Measurements from ENCODE around the gene MYO1D. TPM values are rescaled to one million over a fixed set of nuclear protein-coding genes. Genes with fewer than 3 reads are reported as not detected.

MYO1D gene
- total RNA-seq, 3 donors from 2014 or later, result 166 to 495 (median 256) TPM

DNA sequence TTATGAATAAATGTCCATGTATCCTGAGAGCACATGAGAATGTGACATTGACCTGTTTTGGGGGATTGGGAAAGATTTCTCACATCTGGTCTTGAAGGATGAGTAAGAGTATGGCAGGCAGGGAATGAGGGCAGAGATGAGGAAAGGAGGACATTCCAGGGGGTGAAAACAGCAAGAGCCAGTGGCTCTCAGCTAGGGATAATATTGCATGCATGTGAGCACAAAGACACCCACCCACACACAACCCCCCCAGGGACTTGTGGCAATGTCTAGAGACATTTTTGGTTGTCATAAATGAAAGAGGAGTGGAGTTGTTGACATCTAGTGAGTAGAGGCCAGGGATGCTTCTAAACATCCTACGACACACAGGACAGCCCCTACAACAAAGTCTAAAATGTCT is 6.0 kb downstream of the MYO1D start:
- no peaks in the 10 kb centered on the region for H3K9me3 ChIP-seq
- intact Hi-C loops (cut with DNase I, micrococcal nuclease), result no loop called here
- DNase-seq (no peak), ATAC-seq (no peak)
- no peaks in the 10 kb centered on the region for H3K36me3 ChIP-seq (ENCODE audit: low read depth)
- TF ChIP-seq, protein P1, sequence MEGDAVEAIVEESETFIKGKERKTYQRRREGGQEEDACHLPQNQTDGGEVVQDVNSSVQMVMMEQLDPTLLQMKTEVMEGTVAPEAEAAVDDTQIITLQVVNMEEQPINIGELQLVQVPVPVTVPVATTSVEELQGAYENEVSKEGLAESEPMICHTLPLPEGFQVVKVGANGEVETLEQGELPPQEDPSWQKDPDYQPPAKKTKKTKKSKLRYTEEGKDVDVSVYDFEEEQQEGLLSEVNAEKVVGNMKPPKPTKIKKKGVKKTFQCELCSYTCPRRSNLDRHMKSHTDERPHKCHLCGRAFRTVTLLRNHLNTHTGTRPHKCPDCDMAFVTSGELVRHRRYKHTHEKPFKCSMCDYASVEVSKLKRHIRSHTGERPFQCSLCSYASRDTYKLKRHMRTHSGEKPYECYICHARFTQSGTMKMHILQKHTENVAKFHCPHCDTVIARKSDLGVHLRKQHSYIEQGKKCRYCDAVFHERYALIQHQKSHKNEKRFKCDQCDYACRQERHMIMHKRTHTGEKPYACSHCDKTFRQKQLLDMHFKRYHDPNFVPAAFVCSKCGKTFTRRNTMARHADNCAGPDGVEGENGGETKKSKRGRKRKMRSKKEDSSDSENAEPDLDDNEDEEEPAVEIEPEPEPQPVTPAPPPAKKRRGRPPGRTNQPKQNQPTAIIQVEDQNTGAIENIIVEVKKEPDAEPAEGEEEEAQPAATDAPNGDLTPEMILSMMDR (IDR thresholded peaks at IDR 0.05), result no peak
- H3K4me1 ChIP-seq (ENCODE audit: low read depth), result peaks cover 47% of the 10 kb centered on the region
- no peak overlapping the region for H3K4me3 ChIP-seq

DNA sequence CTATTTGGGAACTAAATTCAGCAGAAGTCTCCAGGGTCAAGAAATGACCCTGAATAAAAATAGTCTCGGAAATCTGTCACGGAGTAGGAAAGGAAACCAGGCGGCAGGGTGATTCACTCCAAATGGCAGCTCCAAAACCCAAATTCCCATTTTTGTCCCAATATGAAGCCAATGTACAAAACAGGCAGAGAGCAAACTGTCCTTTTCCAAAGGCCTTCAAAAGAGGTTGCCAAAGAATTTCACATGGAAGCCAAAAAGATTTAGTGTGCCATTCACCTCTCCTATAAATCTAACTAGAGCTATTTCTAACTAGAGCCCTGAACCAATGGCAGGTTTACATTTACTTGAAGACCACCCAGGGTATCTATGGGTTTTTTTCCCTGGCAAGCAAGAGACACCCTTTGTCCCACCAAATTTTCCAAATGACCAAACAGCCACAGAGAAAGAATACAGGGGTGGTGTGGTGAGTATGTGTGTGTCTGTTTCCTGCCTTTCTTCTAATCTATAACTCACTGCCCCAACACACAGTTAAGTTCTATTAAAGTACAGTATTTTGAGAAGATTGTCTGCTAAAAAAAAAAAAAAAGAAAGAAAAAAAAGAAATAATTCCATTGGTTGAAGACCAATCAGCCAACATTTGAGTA is 6.8 kb downstream of the MYO1D start:
- peaks cover 44% of the 10 kb centered on the region for H3K4me1 ChIP-seq (ENCODE audit: low read depth)
- H3K36me3 ChIP-seq (ENCODE audit: low read depth), result no peaks in the 10 kb centered on the region
- H3K9me3 ChIP-seq, result no peaks in the 10 kb centered on the region
- DNase-seq (no peak), ATAC-seq (peak; percentile 4)
- intact Hi-C loops (cut with DNase I, micrococcal nuclease), result no loop called here
- no peak overlapping the region for H3K4me3 ChIP-seq
- TF ChIP-seq, protein P1 (IDR thresholded peaks at IDR 0.05), result no peak

DNA sequence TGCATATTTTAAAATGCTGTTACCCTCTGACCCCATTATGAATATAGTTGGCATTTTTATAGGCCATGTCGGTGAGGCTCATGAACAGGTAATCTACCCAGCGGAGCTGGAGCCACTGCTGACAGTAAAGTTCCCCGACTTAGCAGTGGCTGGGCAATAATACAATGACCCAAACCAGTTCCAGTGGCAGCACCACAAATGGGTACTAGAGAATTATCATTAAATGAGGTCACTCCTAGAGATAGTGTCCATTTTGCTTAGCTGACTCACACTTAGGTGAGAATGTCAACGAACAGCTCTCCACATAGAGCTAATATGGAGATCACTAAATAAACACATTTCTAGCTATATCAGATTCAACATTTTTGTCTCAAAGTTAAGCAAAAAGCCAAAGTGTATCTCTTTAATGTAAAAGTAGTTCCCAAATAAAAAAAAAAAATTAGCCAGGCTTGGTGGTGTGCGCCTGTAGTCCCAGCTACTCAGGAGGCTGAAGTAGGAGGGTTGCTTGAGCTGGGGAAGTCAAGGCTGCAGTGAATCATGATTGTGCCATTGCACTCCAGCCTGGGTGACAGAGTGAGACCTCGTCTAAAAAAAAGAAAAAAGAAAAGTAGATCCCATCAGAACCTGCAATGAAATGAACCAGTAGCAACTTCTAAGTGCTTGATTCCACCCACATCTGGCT is 7.4 kb downstream of the MYO1D start:
- Histone ChIP-seq H3K4me3 (no peak overlapping the region), H3K4me1 (ENCODE audit: low read depth) (peaks cover 40% of the 10 kb centered on the region), H3K36me3 (ENCODE audit: low read depth) (no peaks in the 10 kb centered on the region), H3K9me3 (no peaks in the 10 kb centered on the region)
- ATAC-seq (peak; percentile 79), DNase-seq (no peak)
- intact Hi-C loops (cut with DNase I, micrococcal nuclease), result no loop called here
- TF ChIP-seq, protein P1 (IDR thresholded peaks at IDR 0.05), result no peak

DNA sequence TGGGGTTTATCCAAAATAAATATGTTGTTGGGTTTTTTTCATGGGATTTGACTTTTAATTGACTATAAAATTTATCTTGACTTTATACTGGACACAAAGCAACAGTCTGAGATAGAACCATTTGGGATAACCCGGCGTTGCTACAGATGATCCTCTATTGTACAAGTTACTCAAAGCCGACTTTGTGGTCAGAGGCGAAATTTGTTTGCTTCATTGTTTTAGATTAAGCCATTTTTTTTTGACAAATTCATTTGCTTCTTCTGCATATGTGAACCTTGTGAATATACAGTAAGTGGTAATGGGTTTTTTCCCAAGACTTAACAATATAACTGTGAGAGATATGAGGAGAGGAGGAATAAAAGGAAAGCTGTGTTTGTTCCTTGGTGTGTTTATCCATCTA is 11.8 kb downstream of the MYO1D start:
- Histone ChIP-seq H3K9me3 (no peaks in the 10 kb centered on the region), H3K36me3 (ENCODE audit: low read depth) (no peaks in the 10 kb centered on the region), H3K4me3 (no peak overlapping the region), H3K4me1 (ENCODE audit: low read depth) (peaks cover 30% of the 10 kb centered on the region)
- no peak for DNase-seq
- intact Hi-C loops (cut with DNase I, micrococcal nuclease), result no loop called here
- ATAC-seq, result no peak
- TF ChIP-seq, protein P1 (IDR thresholded peaks at IDR 0.05), result no peak

DNA sequence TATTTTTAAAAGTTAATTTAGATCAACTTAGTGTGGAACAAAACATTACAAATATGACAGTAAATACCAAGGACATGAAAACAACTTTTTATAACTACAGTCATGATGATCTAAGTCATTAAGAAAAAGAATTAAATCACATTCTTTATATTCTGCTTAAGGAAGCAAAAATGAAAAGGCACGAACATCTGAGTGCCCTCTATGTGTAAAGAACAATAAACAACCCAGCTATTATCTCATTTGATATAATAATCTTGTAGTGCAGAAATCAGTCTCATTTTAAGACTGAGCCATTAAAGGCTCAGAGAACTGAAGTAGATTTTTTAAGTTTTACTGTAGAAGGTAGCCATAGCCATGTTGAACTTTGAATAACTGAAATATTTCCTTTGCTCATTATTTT is 13.4 kb downstream of the MYO1D start:
- ATAC-seq, result peak; percentile 31

More for the DNA sequence above, 13.4 kb downstream of the MYO1D start:
- TF ChIP-seq, protein P1 (IDR thresholded peaks at IDR 0.05), result no peak
- no peak for DNase-seq
- Histone ChIP-seq H3K9me3 (no peaks in the 10 kb centered on the region), H3K4me3 (no peak overlapping the region), H3K36me3 (ENCODE audit: low read depth) (no peaks in the 10 kb centered on the region), H3K4me1 (ENCODE audit: low read depth) (peaks cover 21% of the 10 kb centered on the region)
- intact Hi-C loops (cut with DNase I, micrococcal nuclease), result no loop called here
